K562 (cell line): ENCODE results near the gene CSH1. TPM values are rescaled to one million over a fixed set of nuclear protein-coding genes. Genes with fewer than 3 reads are reported as not detected.

Experiments used
- ARHGAP35 ChIP-seq: fragments of 450-650 bp; IDR thresholded peaks from 2 replicates; pipeline ENCODE4 v1.6.1; 2018; ENCODE audit not compliant: partially characterized antibody
- ARNT ChIP-seq, 2 experiments: fragments of 450-650 bp; IDR thresholded peaks; 2 replicates each; pipeline ENCODE4 v1.6.1; 2016; ENCODE audit warnings: mild to moderate bottlenecking in 1 of 2
- EWSR1 ChIP-seq: fragments of 450-650 bp; IDR thresholded peaks from 2 replicates; pipeline ENCODE4 v1.6.1; 2018; ENCODE audit warnings: borderline replicate concordance, mild to moderate bottlenecking, low read depth, moderate library complexity; ENCODE audit not compliant: partially characterized antibody
- HES1 ChIP-seq: fragments of 450-650 bp; IDR thresholded peaks from 2 replicates; pipeline ENCODE4 v1.6.1; 2016; ENCODE audit warnings: low read depth, mild to moderate bottlenecking, moderate library complexity
- NFIC ChIP-seq: fragments of 450-650 bp; IDR thresholded peaks from 2 replicates; pipeline ENCODE4 v1.6.1; 2017; ENCODE audit warnings: mild to moderate bottlenecking, inconsistent platforms
- POLR3A ChIP-seq: IDR thresholded peaks from 2 replicates; pipeline ENCODE4 v1.6.1; 2011; ENCODE audit warnings: borderline replicate concordance, mild to moderate bottlenecking, moderate library complexity; ENCODE audit not compliant: insufficient read length, insufficient read depth; ENCODE audit errors: extremely low read depth
- POLR3G ChIP-seq: IDR thresholded peaks from 2 replicates; pipeline ENCODE4 v1.6.1; 2011; ENCODE audit not compliant: insufficient read length, insufficient replicate concordance; ENCODE audit errors: extremely low read depth
- RNF219 ChIP-seq: fragments of 250-450 bp; sonication (Bioruptor Pico); IDR thresholded peaks from 2 replicates; pipeline ENCODE4 v1.5.0; 2022; ENCODE audit warnings: mild to moderate bottlenecking
- SRF ChIP-seq, 2 experiments: fragments of 250-450, 450-650 bp in 1 of 2; sonication (Bioruptor Pico) in 1 of 2; sonication (generic) in 1 of 2; formaldehyde crosslinking; IDR thresholded peaks; 2 replicates each; pipeline versions ENCODE4 v1.5.0 to v1.5.1; 2020 to 2022; ENCODE audit warnings: mild to moderate bottlenecking in 1 of 2, missing genetic modification reagents in 1 of 2
- TRIM24 ChIP-seq, 2 experiments: fragments of 450-650 bp; IDR thresholded peaks; 2 replicates each; pipeline ENCODE4 v1.6.1; 2016
- YBX1 ChIP-seq: fragments of 450-650 bp; IDR thresholded peaks from 2 replicates; pipeline ENCODE4 v1.7.1; 2016; ENCODE audit warnings: mild to moderate bottlenecking
- polyA plus RNA-seq, 8 experiments: library from polyadenylated mRNA; depleted of rRNA in 4 of 8; stranded (reverse) in 5 of 8; unstranded in 3 of 8; fragments of >200 nt; fragmentation: Nextera tagmentation in 2 of 8; fragmentation: Illumina TruSeq in 1 of 8; extraction: Ambion mirVana in 2 of 8; extraction: Trizol in 1 of 8; gene quantifications; 2 replicates each; pipeline versions ENCODE4 v1.2.1 to v1.2.3, GENCODE V29; 2011 to 2014; ENCODE audit warnings: inconsistent platforms in 1 of 8, missing spikeins in 1 of 8
- total RNA-seq, 7 experiments: library from RNA; depleted of rRNA in 6 of 7; stranded (reverse); fragments of >200 nt in 6 of 7; fragmentation: Illumina TruSeq in 2 of 7; extraction: Trizol in 2 of 7; gene quantifications; 2 replicates each; pipeline versions ENCODE4 v1.2.1 to v1.2.3, GENCODE V29; 2011 to 2021; ENCODE audit warnings: low replicate concordance in 1 of 7

CSH1 gene
- total and polyA plus RNA-seq, 9 of the 15 experiments (the other 6 are each of a cell fraction or from before 2014, with no cell fraction given) = not detected

DNA sequence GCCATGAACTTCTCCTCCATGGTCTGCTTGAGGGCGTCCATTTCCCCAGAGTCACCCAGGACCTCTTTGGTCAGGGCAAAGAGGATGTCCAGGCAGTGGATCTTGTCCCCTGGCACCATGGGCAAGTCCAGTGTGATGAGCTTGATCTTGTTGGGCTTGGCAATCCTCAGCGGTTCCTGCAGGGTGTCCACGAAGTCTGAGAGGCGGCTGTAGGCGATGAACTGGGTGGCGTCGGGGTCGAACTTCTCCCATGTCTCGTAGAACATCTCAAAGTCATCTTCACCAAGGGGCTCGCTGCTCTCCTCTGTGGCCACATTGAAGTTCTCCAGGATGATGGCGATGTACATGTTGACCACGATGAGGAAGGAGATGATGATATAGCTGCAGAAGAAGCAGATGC lies 44.8 kb upstream of the CSH1 start (continued):
- no peak for TF ChIP-seq RNF219 (CRISPR knock-in tag)
- no peak for TF ChIP-seq NFIC
- no peak for TF ChIP-seq TRIM24 (IDR thresholded peaks at IDR 0.05)
- TF ChIP-seq POLR3G = no peak
- TF ChIP-seq SRF (CRISPR knock-in tag; IDR thresholded peaks at IDR 0.05) = no peak
- no peak for TF ChIP-seq YBX1
- no peak for TF ChIP-seq POLR3A
- no peak for TF ChIP-seq HES1
- no peak for TF ChIP-seq ARHGAP35
- no peak for TF ChIP-seq EWSR1
- no peak for TF ChIP-seq ARNT (IDR thresholded peaks at IDR 0.05)
